Liver (tissue), 3 donors: Measurements from ENCODE around the gene MBNL2.
A peak's percentile ranks its signal among the peaks of the same experiment; 100 is the strongest.

Source experiments
- EGR1 ChIP-seq, 2 donors: IDR thresholded peaks; 2 replicates each; pipeline ENCODE4 v1.6.1; 2016 to 2018; ENCODE audit warnings: antibody characterized with exemption in 2 of 2, low read depth in 2 of 2
- FOXA1 ChIP-seq: IDR thresholded peaks from 2 replicates; pipeline ENCODE4 v1.6.1; 2016; ENCODE audit warnings: antibody characterized with exemption
- GABPA ChIP-seq, 2 donors: IDR thresholded peaks in 1 of 2; conservative IDR thresholded peaks in 1 of 2; 2 replicates each; pipeline ENCODE4 v1.6.1; 2016; ENCODE audit warnings: antibody characterized with exemption in 2 of 2, mild to moderate bottlenecking in 1 of 2, moderate library complexity in 1 of 2
- JUND ChIP-seq, 2 donors: IDR thresholded peaks; 2 replicates each; pipeline ENCODE4 v1.6.1; 2016; ENCODE audit warnings: antibody characterized with exemption in 2 of 2
- NR2F2 ChIP-seq: IDR thresholded peaks from 2 replicates; pipeline ENCODE4 v1.6.1; 2016; ENCODE audit warnings: antibody characterized with exemption
- RAD21 ChIP-seq, 2 donors: IDR thresholded peaks; 2 replicates each; pipeline ENCODE4 v1.6.1; 2016; ENCODE audit warnings: antibody characterized with exemption in 2 of 2, mild to moderate bottlenecking in 2 of 2
- RXRA ChIP-seq, 2 donors: IDR thresholded peaks; 2 replicates each; pipeline ENCODE4 v1.6.1; 2017 to 2018; ENCODE audit warnings: antibody characterized with exemption in 2 of 2, mild to moderate bottlenecking in 1 of 2
- SP1 ChIP-seq: IDR thresholded peaks from 2 replicates; pipeline ENCODE4 v1.6.1; 2018; ENCODE audit warnings: antibody characterized with exemption, mild to moderate bottlenecking
- TAF1 ChIP-seq: conservative IDR thresholded peaks from 2 replicates; pipeline ENCODE4 v1.6.1; 2016; ENCODE audit warnings: antibody characterized with exemption, mild to moderate bottlenecking
- YY1 ChIP-seq: IDR thresholded peaks from 2 replicates; pipeline ENCODE4 v1.6.1; 2016; ENCODE audit warnings: antibody characterized with exemption, mild to moderate bottlenecking
- TF ChIP-seq, protein P1 (sequence below): fragments of 150-350 bp; IDR thresholded peaks from 2 replicates; pipeline ENCODE4 v1.5.1; 2017; ENCODE audit warnings: improper control_type of control experiment, low read depth, low read length; ENCODE audit not compliant: missing input control
- TF ChIP-seq, protein P2 (sequence below): IDR thresholded peaks from 2 replicates; pipeline ENCODE4 v1.6.1; 2016; ENCODE audit warnings: antibody characterized with exemption
- TF ChIP-seq, protein P3 (sequence below): IDR thresholded peaks from 2 replicates; pipeline ENCODE4 v1.6.1; 2016; ENCODE audit warnings: antibody characterized with exemption, mild to moderate bottlenecking
- TF ChIP-seq, protein P4 (sequence below): IDR thresholded peaks from 2 replicates; pipeline ENCODE4 v1.6.1; 2016; ENCODE audit warnings: antibody characterized with exemption
- donor health status: healthy.
- donor health status: healthy.

DNA sequence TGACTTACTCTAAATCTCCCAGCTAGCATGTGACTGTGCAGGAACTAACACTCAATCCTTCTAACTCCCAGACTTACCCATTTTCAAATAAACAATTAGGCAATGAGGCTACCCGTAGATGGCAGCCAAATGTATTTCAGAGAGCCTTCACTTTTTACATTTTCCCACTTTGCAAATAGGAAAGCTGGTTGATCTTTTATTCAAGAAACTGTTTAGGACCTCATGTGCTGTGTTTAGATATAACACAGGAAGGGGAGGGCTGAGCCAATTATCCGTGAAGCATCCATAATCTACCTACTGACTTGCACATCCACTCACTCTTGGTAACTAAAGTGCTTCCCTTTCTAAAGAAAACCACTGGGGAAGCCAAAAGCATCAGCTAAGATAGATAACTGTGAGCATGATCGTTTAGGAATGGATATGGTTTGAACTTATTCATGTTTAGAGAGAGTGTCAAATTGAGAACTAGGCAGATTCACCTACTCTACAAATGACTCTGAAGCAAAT is 33.4 kb downstream of the MBNL2 start:
- TF ChIP-seq RXRA (IDR thresholded peaks at IDR 0.05) (no peak), SP1 (no peak), EGR1 (IDR thresholded peaks at IDR 0.05; ENCODE audit: low read depth in 2 of 2) (no peak), YY1 (peak; percentile 59), JUND (IDR thresholded peaks at IDR 0.05) (no peak), GABPA (IDR thresholded peaks at IDR 0.05 in 1 of 2, conservative IDR thresholded peaks at IDR 0.05 in 1 of 2) (no peak), RAD21 (IDR thresholded peaks at IDR 0.05) (peak in 1 of 2 donors; percentile 8), FOXA1 (no peak), TAF1 (no peak), NR2F2 (no peak)
- TF ChIP-seq, protein P1, sequence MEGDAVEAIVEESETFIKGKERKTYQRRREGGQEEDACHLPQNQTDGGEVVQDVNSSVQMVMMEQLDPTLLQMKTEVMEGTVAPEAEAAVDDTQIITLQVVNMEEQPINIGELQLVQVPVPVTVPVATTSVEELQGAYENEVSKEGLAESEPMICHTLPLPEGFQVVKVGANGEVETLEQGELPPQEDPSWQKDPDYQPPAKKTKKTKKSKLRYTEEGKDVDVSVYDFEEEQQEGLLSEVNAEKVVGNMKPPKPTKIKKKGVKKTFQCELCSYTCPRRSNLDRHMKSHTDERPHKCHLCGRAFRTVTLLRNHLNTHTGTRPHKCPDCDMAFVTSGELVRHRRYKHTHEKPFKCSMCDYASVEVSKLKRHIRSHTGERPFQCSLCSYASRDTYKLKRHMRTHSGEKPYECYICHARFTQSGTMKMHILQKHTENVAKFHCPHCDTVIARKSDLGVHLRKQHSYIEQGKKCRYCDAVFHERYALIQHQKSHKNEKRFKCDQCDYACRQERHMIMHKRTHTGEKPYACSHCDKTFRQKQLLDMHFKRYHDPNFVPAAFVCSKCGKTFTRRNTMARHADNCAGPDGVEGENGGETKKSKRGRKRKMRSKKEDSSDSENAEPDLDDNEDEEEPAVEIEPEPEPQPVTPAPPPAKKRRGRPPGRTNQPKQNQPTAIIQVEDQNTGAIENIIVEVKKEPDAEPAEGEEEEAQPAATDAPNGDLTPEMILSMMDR: no peak
- TF ChIP-seq, protein P2, sequence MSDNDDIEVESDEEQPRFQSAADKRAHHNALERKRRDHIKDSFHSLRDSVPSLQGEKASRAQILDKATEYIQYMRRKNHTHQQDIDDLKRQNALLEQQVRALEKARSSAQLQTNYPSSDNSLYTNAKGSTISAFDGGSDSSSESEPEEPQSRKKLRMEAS: peak; percentile 53
- TF ChIP-seq, protein P3, sequence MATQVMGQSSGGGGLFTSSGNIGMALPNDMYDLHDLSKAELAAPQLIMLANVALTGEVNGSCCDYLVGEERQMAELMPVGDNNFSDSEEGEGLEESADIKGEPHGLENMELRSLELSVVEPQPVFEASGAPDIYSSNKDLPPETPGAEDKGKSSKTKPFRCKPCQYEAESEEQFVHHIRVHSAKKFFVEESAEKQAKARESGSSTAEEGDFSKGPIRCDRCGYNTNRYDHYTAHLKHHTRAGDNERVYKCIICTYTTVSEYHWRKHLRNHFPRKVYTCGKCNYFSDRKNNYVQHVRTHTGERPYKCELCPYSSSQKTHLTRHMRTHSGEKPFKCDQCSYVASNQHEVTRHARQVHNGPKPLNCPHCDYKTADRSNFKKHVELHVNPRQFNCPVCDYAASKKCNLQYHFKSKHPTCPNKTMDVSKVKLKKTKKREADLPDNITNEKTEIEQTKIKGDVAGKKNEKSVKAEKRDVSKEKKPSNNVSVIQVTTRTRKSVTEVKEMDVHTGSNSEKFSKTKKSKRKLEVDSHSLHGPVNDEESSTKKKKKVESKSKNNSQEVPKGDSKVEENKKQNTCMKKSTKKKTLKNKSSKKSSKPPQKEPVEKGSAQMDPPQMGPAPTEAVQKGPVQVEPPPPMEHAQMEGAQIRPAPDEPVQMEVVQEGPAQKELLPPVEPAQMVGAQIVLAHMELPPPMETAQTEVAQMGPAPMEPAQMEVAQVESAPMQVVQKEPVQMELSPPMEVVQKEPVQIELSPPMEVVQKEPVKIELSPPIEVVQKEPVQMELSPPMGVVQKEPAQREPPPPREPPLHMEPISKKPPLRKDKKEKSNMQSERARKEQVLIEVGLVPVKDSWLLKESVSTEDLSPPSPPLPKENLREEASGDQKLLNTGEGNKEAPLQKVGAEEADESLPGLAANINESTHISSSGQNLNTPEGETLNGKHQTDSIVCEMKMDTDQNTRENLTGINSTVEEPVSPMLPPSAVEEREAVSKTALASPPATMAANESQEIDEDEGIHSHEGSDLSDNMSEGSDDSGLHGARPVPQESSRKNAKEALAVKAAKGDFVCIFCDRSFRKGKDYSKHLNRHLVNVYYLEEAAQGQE: no peak
- TF ChIP-seq, protein P4, sequence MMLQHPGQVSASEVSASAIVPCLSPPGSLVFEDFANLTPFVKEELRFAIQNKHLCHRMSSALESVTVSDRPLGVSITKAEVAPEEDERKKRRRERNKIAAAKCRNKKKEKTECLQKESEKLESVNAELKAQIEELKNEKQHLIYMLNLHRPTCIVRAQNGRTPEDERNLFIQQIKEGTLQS: no peak
